Gastroesophageal sphincter (tissue), 4 donors: ENCODE results near the gene GNAO1. TPM values are rescaled to one million over a fixed set of nuclear protein-coding genes. Genes with fewer than 3 reads are reported as not detected.

Experiments
- ATAC-seq: fragments of 150-250 bp; one replicate; pipeline ENCODE4 v1.9.1; 2016; ENCODE audit warnings: mild to moderate bottlenecking, moderate library complexity
- H3K27ac ChIP-seq, 4 donors: fragments of 200-600 bp; sonication (generic) in 3 of 4; 1 replicate in 3 of 4; 2 replicates in 1 of 4; pipeline ENCODE4 v1.5.1; 2016 to 2019
- H3K27me3 ChIP-seq: fragments of 200-600 bp; sonication (generic); one replicate; pipeline ENCODE4 v1.5.1; 2019
- H3K36me3 ChIP-seq, 2 donors: fragments of 200-600 bp; sonication (generic); one replicate each; pipeline ENCODE4 v1.5.1; 2019; ENCODE audit warnings: control low read depth in 1 of 2
- H3K4me1 ChIP-seq, 3 donors: fragments of 200-600 bp; sonication (generic); 1 replicate in 2 of 3; 2 replicates in 1 of 3; pipeline ENCODE4 v1.5.1; 2016 to 2019; ENCODE audit warnings: control low read depth in 2 of 3
- H3K4me3 ChIP-seq, 2 donors: fragments of 200-600 bp; sonication (generic); one replicate each; pipeline ENCODE4 v1.5.1; 2019; ENCODE audit warnings: mild to moderate bottlenecking in 1 of 2, moderate library complexity in 1 of 2
- H3K9me3 ChIP-seq, 3 donors: fragments of 200-600 bp; sonication (generic); one replicate each; pipeline ENCODE4 v1.5.1; 2017 to 2019; ENCODE audit warnings: control low read depth in 2 of 3
- EP300 ChIP-seq: sonication (generic); formaldehyde crosslinking; IDR thresholded peaks from one replicate; pipeline ENCODE4 v1.6.1; 2017; ENCODE audit warnings: antibody characterized with exemption, mild to moderate bottlenecking
- POLR2A ChIP-seq, 2 donors: fragments of 450-650 bp; IDR thresholded peaks; one replicate each; pipeline ENCODE4 v1.6.1; 2017; ENCODE audit warnings: antibody characterized with exemption in 2 of 2, mild to moderate bottlenecking in 2 of 2, moderate library complexity in 1 of 2
- POLR2AphosphoS5 ChIP-seq: sonication (generic); formaldehyde crosslinking; IDR thresholded peaks from one replicate; pipeline ENCODE4 v1.6.1; 2017; ENCODE audit warnings: antibody characterized with exemption
- WGBS, 2 donors: methylation state at CpG; one replicate each; pipeline ENCODE4 v1.1.5; 2018; ENCODE audit warnings: low coverage in 1 of 2; 5-methylcytosine and 5-hydroxymethylcytosine counted together
- total RNA-seq, 4 donors: library from RNA; depleted of rRNA; stranded (reverse); fragments of >200 nt; gene quantifications; one replicate each; pipeline ENCODE4 v1.1.0, GENCODE V29; 2016
- TF ChIP-seq, protein P1 (sequence below), 4 experiments: fragments of 200-600 bp in 2 of 4; fragments of 450-650 bp in 2 of 4; sonication (generic) in 1 of 4; IDR thresholded peaks; one replicate each; pipeline ENCODE4 v1.5.1; 2017 to 2019; ENCODE audit warnings: antibody characterized with exemption in 4 of 4, mild to moderate bottlenecking in 2 of 4, moderate library complexity in 2 of 4

GNAO1 gene
- total RNA-seq, 4 donors from 2014 or later, result 3.4 to 21.0 (median 11.0) TPM

DNA sequence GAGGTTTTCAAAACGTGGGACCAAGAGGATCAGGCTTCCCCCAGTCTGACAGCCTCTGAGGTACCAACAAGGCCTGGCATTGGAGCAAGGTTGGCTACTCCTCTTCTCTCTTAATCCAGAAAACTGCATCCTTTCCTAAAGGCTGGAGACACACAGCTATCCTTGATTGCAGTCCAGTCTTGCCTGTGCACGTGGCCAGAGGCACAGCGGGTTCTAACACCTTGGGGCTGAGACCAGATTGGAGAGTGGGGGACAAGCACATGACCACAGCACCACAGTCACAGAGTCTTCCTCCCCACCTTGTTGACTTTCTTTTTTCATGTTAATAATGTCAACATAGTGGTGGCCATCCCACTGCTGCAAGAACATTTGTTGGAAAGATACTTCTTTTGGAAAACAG lies 46.9 kb downstream of the GNAO1 start:
- WGBS, 2 donors, result 17 to 60% methylated on average over 1 of the region's 3 CpGs
- no peak for ATAC-seq
- TF ChIP-seq, protein P1, sequence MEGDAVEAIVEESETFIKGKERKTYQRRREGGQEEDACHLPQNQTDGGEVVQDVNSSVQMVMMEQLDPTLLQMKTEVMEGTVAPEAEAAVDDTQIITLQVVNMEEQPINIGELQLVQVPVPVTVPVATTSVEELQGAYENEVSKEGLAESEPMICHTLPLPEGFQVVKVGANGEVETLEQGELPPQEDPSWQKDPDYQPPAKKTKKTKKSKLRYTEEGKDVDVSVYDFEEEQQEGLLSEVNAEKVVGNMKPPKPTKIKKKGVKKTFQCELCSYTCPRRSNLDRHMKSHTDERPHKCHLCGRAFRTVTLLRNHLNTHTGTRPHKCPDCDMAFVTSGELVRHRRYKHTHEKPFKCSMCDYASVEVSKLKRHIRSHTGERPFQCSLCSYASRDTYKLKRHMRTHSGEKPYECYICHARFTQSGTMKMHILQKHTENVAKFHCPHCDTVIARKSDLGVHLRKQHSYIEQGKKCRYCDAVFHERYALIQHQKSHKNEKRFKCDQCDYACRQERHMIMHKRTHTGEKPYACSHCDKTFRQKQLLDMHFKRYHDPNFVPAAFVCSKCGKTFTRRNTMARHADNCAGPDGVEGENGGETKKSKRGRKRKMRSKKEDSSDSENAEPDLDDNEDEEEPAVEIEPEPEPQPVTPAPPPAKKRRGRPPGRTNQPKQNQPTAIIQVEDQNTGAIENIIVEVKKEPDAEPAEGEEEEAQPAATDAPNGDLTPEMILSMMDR (IDR thresholded peaks at IDR 0.05), result no peak
- TF ChIP-seq EP300, result no peak
- TF ChIP-seq POLR2AphosphoS5, result no peak
- TF ChIP-seq POLR2A (IDR thresholded peaks at IDR 0.05), result no peak

DNA sequence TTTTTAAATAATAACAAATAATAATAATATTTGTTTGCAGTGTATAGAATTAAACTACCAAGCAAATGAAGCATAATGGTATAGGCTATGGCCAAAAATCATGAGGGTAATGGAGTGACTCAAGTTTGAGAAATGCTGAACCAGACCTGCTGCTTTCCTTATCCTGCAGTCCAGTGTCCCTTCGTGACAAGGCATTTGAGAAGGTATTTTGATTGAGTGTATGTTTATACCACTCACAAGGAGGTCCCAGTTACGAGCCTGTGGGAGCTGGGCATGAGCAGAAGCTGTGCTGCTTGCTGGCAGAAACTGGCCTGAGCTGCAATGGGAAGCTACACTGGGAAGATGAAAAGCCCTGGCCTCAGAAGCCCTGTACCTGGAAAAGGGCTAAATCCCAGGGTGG lies 50.3 kb downstream of the GNAO1 start:
- no peak for TF ChIP-seq POLR2A (IDR thresholded peaks at IDR 0.05)

More for the DNA sequence above, 46.9 kb downstream of the GNAO1 start:
- Histone ChIP-seq H3K4me1 (peaks cover 0 to 8% (median 0%) of the 10 kb centered on the region in 3 donors), H3K36me3 (no peaks in the 10 kb centered on the region), H3K27me3 (no peaks in the 10 kb centered on the region), H3K9me3 (no peaks in the 10 kb centered on the region), H3K4me3 (no peak overlapping the region), H3K27ac (no peak overlapping the region)

DNA sequence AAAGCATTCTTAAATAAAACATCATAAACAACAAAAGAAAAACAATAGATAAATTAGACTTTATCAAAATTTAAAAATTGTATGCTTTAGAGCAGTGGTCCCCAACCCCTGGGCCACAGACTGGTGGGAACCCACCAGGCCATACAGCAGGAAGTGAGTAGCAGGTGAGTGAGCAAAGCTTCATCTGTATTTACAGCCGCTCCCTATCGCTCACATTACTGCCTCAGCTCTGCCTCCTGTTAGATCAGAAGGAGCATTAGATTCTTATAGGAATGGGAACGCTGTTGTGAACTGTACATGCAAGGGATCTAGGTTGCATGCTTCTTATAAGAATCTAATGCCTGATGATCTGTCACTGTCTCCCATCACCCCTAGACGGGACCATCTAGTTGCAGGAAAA lies 51.5 kb downstream of the GNAO1 start:
- Histone ChIP-seq H3K4me3 (no peak overlapping the region), H3K27ac (no peak overlapping the region), H3K4me1 (peaks cover 0 to 18% (median 0%) of the 10 kb centered on the region in 3 donors), H3K36me3 (no peaks in the 10 kb centered on the region), H3K9me3 (no peaks in the 10 kb centered on the region), H3K27me3 (no peaks in the 10 kb centered on the region)
- WGBS, 2 donors, result 75 to 97% methylated on average over 2 to 4 of the region's 4 CpGs
- TF ChIP-seq EP300 (no peak), POLR2AphosphoS5 (no peak), POLR2A (IDR thresholded peaks at IDR 0.05) (no peak)
- TF ChIP-seq, protein P1 (IDR thresholded peaks at IDR 0.05), result no peak
- ATAC-seq, result no peak

More for the DNA sequence above, 50.3 kb downstream of the GNAO1 start:
- no peaks in the 10 kb centered on the region for H3K27me3 ChIP-seq
- no peak overlapping the region for H3K4me3 ChIP-seq
- H3K27ac ChIP-seq, result no peak overlapping the region
- no peaks in the 10 kb centered on the region for H3K9me3 ChIP-seq
- no peak for ATAC-seq
- H3K36me3 ChIP-seq, result no peaks in the 10 kb centered on the region
- WGBS, 2 donors, result 33 to 37% methylated on average over 1 to 2 of the region's 2 CpGs
- peaks cover 0 to 21% (median 0%) of the 10 kb centered on the region in 3 donors for H3K4me1 ChIP-seq

DNA sequence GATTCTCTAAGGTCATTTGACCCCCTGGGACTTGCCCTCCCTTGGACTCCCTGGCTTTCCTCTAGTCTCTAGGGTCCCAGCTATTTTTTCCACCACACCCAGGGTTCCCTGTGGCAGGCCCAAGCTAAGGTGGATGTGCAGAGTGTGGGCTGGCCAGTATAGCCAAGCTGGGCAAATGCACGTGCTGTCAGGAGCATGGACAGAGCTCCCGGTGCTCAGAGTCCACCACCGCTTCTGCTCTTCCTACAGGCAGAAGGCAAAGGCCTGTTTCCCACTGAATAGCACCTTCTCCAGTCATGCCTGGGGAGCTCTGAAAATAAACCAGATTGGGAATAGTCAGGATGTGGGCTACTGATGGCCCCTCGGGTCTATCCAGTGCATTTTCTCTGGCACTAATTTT lies 53.3 kb downstream of the GNAO1 start:
- no peak for TF ChIP-seq EP300
- TF ChIP-seq, protein P1 (IDR thresholded peaks at IDR 0.05), result no peak
- no peak for TF ChIP-seq POLR2AphosphoS5
- no peak for TF ChIP-seq POLR2A (IDR thresholded peaks at IDR 0.05)
- no peak for ATAC-seq
- WGBS, 2 donors, result 83% methylated on average over 1 of the region's 4 CpGs; no CpG with 5 or more reads in 1 of the 2 donors

DNA sequence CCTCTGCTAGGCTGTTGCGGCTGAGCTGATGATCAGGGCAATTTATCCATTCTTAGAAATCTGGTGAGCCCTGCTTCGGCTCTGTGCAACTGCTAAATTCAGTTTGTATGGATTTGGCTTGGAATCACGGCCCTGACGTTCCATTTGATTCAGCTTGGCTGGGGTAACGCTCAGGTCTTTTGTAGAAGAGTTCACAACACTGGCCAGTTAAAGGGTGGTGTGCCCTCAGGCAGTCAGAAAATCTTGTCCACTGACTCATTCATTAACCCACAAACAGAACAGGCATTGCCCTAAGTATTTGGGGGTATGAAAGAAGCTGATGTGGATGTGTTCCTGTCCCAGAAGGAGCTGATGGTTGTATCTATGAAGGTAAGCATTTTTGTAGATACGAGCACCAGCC lies 53.9 kb downstream of the GNAO1 start:
- 78 to 93% methylated on average over 3 to 6 of the region's 6 CpGs for WGBS, 2 donors
- Histone ChIP-seq H3K27ac (no peak overlapping the region), H3K9me3 (no peaks in the 10 kb centered on the region), H3K36me3 (no peaks in the 10 kb centered on the region), H3K4me1 (peaks cover 0 to 13% (median 0%) of the 10 kb centered on the region in 3 donors), H3K4me3 (no peak overlapping the region), H3K27me3 (no peaks in the 10 kb centered on the region)
- TF ChIP-seq EP300 (no peak), POLR2AphosphoS5 (no peak), POLR2A (IDR thresholded peaks at IDR 0.05) (no peak)
- TF ChIP-seq, protein P1 (IDR thresholded peaks at IDR 0.05), result no peak
- no peak for ATAC-seq

More for the DNA sequence above, 53.3 kb downstream of the GNAO1 start:
- H3K4me3 ChIP-seq, result no peak overlapping the region
- no peaks in the 10 kb centered on the region for H3K9me3 ChIP-seq
- H3K27me3 ChIP-seq, result no peaks in the 10 kb centered on the region
- H3K36me3 ChIP-seq, result no peaks in the 10 kb centered on the region
- peaks cover 0 to 13% (median 0%) of the 10 kb centered on the region in 3 donors for H3K4me1 ChIP-seq
- no peak overlapping the region for H3K27ac ChIP-seq
